NCI-H510A (cell line): ENCODE data around the gene CHP1.
"Not testable (repeated sequence)": the region's sequence is repeated elsewhere in the genome, so short reads cannot be mapped to it uniquely, and the experiment has no call there.

Source experiments
- DNase-seq: peaks from one replicate; lab custom pipeline; 2025; lab: John Stamatoyannopoulos, UW

Gene CHP1

DNA sequence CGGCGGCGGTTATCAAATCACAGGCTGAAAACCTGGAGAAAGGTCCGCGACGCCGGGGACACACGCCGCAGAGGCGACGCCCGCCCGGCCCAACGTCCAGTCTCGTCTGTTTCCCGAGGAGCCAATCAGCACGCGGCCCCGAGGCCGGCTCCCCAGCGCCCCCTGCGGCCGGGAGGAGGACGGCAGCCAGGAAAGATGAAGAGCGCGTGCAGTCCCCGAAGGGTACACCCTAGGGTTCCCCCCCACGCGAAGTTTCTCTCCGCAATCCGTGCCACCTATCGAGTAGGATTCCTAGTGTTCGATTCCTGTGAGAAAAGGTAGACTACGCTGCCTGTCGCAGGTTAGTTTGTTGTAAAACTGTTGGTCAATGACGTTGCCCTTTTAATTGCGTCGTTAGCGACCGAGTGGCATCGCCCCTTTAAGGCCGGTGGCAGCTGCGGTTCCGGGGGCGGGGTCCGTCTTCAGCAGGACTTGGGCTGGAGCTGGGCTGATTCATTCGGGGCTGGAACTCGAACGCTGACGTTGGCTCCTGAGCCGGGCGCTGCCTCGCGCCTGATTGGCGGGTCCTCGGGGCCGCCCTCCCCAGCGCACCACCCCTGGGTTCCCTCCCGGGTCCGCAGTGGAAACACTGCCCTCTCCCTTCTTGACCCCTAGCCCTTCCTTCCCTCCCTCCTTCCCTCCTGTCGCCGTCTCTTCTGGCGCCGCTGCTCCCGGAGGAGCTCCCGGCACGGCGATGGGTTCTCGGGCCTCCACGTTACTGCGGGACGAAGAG, at the start of gene CHP1, which contains the start of gene EXD1:
Gene CHP1 (plus strand): TSS at position 619 of the 772 bp plus-strand sequence. CDS start 115 bp downstream, at position 734.
Gene EXD1 (minus strand): TSS at position 108 of the 772 bp plus-strand sequence. CDS start 4,182 bp downstream, outside the sequence.
- peak; percentile 92 for DNase-seq

DNA sequence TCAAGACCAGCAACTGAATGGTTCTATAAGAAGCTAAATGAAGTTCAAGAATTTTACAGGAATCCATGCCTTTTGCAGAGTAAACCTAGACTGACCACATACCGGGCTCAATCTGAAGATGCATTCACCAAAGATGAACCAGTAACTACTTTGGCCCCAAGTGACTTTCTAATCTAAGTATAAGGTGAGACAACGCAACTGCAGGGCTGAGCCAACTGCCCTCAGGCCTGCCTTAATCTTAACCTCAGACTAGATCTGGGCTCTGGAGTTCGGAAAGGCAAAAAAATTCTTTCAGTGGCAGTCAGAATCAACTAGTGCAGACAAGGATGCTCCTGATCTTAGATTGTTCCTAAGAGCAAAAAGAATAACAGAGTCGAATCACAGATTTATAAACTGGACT, 48.8 kb upstream of the CHP1 start:
- DNase-seq, result no peak

DNA sequence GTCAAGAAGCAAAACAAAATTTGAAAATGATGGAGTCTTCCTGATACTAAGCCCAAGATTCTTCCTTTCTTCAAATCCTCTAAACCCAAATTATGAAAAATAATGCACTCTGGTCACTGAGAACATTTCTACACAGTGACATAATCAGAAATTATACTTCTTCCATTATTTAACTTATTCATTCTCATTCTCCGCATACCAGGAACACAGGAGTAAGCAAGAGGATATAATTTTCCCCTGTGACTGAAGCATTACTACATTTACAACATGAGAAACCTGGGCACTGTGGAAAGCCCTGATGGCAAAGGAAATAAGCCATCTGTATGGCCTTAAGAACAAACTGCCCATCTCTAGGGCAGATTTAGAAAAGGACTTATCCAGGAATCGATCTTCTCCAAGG, 47.5 kb upstream of the CHP1 start:
- no peak for DNase-seq

DNA sequence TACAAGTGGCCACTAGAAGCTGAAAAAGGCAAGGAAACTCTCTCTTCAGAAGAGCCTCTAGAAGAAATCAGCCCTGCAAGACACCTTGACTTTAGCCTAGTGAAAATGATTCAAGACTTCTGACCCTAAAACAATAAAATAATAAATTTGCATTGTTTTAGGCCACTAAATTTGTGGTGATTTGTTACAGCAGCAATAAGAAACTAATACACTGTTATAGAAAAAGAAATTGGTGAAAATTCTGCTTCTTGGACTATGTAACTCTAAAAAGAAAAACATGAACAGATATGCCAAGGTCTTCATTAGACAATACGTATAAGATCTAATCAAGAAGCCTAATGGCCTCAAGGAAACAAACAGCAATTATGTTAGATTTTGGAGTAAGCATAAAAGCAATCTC, 36.6 kb upstream of the CHP1 start:
- no peak for DNase-seq

DNA sequence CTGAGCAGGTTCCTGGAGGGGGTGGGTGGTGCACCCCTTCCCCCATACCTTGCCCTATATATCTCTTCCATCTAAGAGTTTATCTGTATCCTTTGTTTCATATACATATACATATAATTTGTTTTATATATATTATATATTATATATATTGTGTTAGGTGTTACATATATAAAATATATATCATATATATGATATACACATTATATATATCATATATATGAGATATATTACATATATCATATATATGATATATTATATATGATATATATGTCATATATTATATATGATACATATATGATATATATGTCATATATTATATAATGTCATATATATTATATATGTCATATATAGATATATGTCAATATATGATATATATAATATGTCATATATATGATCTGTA, 31.6 kb upstream of the CHP1 start:
- DNase-seq, result no peak

DNA sequence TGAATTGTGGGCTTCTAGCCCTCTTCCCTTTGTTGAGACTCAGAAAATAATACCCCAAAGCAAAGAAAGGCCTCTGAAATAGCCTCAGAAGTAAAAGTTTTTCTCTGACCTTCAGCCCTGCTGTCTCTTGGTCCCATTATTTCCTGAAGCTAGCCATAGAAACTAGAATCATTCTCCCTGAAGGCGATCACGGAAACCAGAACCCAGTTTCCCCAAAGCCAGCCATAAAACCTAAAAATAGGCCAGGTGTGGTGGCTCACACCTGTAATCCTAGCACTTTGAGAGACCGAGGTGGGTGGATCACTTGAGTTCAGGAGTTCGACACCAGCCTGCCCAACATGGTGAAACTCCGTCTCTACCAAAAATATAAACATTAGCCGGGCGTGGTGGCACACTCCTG, 27.7 kb upstream of the CHP1 start:
- no peak for DNase-seq

DNA sequence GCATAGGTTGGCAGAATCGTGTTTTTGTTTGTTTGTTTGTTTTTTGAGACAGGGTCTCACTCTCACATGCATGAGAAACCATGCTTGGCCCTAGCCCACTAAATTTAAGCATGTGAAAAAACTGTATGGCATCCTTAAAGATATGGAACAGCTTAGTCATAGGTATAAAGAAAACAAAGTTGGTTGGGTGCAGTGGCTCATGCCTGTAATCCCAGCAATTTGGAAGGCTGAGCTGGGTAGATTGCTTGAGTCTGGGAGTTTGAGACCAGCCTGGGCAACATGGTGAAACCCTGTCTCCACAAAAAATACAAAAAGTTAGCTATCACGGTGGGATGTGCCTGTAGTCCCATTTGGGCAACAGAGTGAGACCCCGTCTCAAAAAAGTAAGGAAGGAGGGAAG, 25.8 kb upstream of the CHP1 start:
- no peak for DNase-seq

DNA sequence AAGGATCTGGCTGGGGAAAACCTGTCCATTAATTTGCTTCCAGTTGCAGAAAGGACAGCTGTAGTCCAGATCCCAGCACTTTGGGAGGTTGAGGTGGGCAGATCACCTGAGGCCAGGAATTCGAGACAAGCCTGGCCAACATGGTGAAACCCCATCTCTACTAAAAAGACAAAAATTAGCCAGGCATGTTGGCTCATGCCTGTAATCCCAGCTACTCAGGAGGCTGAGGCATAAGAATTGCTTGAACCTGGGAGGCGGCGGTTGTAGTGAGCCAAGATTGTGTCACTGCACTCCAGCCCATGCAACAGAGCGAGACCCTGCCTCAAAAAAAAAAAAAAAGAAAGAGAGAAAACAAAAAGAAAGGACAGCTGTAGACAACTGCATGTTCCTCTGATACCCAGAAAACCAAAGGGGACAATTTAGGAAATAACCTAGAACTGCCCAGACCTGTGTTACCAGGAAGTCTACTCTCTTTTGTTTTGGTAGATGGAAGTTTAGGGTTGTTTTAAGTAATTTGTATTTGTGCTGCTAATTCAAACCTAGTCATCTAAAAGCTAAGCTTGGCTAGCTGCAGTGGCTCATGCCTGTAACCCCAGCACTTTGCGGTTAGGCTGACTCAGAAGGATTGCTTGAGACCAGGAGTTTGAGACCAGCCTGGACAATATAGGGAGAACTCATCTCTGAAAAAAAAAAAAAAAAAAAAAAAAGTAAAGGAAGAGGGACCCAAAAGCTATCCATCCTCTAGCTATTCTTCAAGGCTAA, 23.2 kb upstream of the CHP1 start:
- DNase-seq, result no peak

DNA sequence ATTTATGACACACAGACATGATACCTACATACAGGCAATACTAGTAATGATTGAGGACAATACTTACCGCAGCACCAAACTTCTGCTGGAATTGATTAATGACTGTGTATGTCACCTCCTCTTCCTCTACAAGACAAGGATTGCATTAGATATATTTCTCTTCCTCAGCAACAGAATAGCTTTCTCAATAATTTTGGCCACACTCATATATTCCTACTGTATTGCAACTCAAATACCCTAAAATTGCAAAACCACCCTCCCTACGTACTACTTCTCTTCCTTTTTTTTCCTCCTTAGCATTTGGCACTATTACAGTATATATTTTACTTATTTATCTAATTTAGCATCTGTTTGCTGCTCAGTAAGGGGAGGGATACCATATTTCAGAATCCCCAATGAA, 15.4 kb upstream of the CHP1 start:
- DNase-seq, result no peak

DNA sequence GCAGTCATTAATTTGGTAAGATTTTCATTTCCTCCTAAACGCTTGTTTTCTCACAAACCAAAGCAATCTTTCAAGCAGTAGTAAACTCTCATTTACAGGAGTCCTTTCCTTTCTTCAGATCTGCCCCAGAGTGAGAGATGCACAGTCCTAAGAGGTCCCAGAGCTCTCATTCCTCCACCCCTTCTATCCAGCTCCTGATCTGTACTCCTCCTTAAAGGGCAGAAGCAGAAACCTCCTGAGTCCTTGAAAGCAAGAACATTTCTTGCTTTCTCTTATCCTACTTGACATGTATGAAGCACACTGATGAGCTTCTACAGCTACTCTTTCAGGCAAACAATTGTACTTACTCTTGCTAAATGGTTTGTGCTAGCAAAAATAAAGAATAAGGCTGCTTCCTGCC, 12.2 kb upstream of the CHP1 start:
- DNase-seq, result no peak

DNA sequence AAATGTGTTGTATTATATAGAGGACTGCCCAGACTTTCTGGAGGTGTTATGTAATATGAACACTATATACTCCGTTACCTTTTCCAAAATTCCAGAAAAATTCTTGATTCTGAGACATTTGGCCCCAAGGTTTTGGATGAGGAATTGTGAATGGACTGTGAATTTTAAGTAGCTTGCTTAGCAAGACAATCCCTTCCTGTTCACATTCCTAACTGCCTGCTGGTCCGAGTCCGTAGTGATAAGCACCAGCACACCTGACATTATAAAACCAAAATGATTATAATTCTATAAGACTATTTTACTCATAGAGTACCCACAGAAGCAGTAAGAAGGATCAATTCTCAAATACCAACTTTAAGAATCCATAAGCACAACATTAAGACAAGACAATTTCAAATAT, 11.7 kb upstream of the CHP1 start:
- DNase-seq, result no peak

DNA sequence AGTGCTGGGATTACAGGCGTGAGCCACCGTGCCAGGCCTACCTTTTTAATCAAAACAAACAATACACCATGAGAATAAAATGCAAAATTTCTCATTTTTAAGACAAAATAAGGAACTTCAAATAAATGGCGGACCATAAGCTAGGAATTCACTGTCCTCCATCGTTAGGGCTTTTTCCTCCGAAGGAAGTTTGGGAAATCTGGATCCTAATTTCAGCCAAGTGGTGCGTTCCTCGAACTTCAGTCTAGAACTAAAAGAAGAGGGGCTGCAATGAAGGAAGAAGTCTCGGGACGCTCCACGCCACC, 771 bp upstream of the CHP1 start:
- DNase-seq, result no peak

DNA sequence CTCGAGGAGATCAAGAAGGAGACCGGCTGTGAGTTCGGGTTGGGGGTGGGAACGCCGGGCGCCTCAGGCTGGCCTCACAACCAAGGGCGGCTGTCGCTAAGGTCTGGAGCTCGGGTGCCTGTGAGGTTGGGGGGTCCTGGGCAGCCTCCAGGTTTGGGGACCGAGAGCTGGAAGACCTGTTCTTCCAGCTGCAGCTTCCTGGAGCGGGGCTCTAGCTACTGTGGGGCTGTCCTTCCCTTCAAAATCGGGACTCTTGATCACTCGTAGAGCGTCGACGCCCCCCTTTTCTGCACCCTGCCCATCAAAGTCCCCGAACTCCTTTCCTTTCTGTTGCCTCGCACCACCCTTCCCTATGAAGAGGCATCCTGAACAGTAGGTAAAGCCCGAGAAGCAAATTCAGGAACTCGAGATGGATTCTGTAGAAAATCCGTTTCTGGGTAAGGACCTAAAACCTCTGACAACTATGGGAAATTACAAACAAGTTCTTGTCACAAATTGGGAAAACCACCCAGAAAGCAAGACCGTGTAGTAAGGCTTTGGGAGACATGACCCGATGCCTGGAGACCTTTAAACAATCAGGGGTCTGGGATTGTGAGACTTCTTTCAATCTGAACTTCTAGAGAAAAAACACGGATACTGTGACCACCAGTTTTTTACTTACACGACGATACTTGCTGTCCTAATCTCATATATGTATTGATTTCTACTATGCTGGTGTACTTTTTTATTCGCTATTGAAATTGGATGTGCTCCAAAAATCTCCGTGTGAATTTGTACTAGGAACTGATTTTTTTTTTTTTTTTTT, 556 bp downstream of the CHP1 start:
- no peak for DNase-seq

DNA sequence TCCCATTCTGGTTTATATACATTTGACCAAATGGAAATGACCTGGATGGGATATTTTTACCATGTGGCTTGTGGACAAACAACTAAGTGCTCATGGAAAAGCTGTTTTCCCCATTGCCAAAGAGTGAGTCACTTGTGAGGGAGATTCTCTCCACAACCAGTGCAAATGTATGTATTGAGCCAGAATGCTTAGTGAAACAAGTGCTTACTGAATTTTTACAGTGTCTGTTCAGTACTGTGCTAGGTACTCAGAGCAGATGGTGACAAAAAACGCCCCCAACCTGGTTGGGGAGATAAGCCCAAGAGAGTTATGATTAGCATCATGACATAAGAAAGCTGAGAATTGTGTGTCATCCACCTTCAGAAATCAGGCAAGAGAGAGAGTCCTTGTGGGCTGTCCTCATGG, 2.3 kb downstream of the CHP1 start:
- no peak for DNase-seq

DNA sequence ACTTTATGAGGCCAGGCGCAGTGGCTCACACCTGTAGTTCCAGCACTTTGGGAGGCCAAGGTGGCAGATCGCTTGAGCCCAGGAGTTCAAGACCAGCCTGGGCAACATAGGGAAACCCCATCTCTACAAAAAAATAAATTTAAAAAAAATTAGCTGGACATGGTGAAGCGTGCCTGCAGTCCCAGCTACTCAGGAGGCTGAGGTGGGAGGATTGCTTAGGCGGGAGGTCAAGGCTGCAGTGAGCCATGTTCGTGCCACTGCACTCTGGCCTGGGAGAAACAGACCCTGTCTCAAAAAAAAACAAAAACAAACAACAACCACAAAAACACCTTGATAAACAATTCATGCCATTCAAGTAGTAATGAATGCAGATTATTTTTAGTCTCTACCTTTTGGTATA, 4.2 kb downstream of the CHP1 start:
- DNase-seq, result not testable (repeated sequence)

DNA sequence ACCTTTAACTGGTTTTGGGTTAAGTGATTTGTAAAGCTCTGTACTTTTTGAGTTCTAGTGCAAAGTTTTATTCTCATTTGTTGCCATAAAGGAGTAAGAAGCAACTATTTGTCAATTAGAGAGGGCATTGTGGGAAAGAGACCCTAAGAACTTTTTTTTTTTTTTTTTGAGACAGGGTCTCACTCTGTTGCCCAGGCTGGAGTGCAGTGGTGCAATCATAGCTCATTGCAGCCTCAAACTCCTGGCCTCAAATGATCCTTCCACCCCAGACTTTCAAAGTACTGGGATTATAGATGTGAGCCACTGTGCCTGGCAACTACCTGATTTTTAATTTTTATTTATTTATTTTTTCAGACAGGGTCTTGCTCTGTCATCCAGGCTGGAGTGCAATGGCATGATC, 4.9 kb downstream of the CHP1 start:
- DNase-seq, result no peak

DNA sequence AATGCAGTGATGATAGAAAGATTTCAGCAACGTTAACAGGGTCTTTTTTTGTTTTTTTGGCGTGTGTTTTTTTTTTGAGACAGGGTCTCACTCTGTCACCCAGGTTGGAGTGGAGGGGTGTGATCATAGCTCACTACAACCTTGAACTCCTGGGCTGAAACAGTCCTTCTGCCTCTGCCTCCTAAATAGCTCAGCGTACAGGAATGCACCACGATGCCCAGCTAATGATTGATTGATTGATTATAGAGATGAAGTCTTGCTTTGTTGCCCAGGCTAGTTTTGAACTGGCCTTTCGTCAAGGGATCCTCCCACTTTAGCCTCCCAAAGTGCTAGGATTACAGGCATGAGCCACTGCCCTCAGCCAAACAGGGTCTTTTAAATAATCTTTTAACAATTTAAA, 7.0 kb downstream of the CHP1 start:
- no peak for DNase-seq

DNA sequence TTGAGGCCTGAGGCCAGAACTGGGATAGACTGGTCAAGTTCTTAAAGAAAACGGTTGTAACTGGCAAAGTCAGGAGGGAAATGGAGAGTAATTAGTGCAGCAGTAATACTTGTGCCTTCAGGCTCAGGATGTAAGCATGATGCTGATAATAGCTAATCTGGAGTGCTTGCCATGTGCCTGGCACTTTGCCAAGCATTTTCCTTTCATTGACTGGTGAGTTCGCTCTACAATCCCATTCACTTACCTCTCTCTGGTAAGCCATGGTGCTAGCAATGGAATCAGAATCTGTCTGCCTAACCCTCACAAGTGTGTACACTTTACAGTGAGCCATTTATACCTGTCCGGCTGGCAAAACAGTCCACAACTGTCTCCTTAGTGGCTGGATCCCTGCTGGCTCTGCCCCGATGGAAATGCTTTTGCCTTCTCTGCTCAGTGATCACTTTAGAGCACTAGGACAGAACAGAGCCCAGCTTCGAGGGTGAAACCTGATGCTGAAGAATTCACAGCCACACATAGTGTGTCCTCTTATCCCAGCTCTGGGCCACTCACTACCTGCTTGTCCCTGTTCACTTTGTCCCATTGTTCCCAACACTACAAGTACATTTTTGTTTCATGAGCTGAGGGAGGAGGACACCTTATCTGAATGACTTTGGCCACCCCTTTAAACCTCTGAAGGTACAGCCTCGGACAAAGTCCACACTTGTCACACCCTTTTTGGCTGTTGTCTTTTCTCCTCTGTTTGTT, 10.3 kb downstream of the CHP1 start:
- DNase-seq, result peak; percentile 25

DNA sequence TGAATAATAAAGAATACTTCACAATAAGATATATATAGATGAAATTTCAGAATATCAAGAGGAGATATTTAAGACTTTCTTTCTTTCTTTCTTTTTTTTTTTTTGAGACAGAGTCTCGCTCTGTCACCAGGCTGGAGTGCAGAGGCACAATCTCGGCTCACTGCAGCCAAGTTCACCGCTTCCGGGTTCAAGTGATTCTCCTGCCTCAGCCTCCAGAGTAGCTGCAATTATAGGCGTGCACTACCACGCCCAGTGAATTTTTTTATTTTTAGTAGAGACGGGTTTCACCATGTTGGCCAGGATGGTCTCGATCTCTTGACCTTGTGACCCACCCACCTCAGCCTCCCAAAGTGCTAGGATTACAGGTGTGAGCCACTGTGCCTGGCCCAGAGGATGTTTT, 19.7 kb downstream of the CHP1 start:
- DNase-seq, result not testable (repeated sequence)

DNA sequence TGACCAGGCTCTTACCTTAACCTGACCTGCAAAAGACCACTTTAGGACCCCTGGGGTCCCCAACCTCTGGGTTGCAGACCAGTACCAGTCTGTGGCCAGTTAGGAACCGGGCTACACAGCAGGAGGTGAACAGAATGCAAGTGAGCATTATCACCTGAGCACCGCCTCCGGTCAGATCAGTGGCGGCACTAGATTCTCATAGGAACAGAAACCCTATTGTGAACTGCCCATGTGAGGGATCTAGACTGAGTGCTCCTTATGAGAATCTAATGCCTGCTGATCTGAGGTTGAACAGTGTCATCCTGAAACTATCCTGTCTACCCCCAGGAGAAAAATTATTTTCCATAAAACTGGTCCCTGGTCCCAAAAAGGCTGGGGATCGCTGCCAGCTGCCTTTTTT, 20.3 kb downstream of the CHP1 start:
- DNase-seq, result no peak

DNA sequence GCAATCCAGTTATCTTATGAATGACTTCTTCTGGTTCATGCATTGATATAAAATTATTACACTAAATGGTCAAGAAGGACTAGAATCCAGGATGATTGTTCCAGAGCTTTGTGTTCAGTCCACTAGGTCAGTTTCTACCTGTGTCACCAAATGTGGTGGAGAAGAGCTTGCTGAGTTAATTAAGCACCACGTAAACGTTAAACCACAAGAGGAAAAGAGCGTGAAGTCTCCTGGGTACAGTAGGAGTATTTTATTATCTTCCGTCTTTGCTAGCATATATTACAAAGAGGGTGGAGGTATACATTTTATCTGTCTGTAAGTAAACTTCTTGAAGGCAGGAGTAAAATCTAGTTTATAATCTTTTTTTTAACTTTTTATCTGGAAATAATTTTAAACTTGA, 23.5 kb downstream of the CHP1 start:
- no peak for DNase-seq

DNA sequence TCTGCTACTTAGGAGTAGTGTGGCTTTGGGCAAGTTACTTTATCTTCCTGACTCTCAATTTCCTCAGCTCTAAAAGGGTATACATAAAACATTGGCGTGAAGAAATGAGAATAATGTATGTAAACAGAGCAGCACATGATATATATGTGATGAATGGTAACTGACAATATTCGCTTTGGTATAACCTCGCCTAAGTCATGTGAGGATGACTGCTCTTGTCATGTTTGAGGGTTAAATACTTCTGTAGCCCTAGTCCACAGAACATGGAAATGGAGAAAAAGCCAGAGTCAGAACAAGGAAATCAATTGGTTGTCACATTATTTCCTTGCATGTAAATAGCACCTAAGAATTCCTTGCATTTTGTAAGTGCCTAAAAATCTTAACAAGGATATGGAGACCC, 25.0 kb downstream of the CHP1 start:
- no peak for DNase-seq
